OCI-LY3 (cell line): Measurements from ENCODE around the gene PIEZO2.

Experiments used
- CTCF ChIP-seq: fragments of 200-600, 300-600 bp; sonication (generic); IDR thresholded peaks from 2 replicates; pipeline ENCODE4 v1.5.1; 2014; ENCODE audit warnings: antibody characterized with exemption, low read length, low read depth
- EZH2phosphoT487 ChIP-seq: fragments of 200-600 bp; shearing (Covaris generic); IDR thresholded peaks from 2 replicates; pipeline ENCODE4 v1.6.1; 2018; ENCODE audit warnings: antibody characterized with exemption, mixed run types, low read depth

- TF ChIP-seq CTCF = no peak
- TF ChIP-seq EZH2phosphoT487 = no peak
Measured at GRCh38 chr18:10895976-10896375, 253.4 kb downstream of the PIEZO2 start.
